Sigmoid colon (tissue), 3 donors: ENCODE results near the gene DDX6.

ENCODE experiments used
- CTCF ChIP-seq, 4 experiments: fragments of 450-650 bp in 3 of 4; fragments of 200-600 bp in 1 of 4; IDR thresholded peaks; one replicate each; pipeline ENCODE4 v1.5.1; 2016 to 2019; ENCODE audit warnings: antibody characterized with exemption in 4 of 4, mild to moderate bottlenecking in 3 of 4, moderate library complexity in 2 of 4
- POLR2A ChIP-seq, 2 donors: fragments of 450-650 bp; IDR thresholded peaks; one replicate each; pipeline ENCODE4 v1.6.1; 2016; ENCODE audit warnings: antibody characterized with exemption in 2 of 2, mild to moderate bottlenecking in 2 of 2, moderate library complexity in 2 of 2

- no peak for TF ChIP-seq POLR2A (IDR thresholded peaks at IDR 0.05)
- no peak for TF ChIP-seq CTCF (IDR thresholded peaks at IDR 0.05)
Observed at GRCh38 chr11:118778898-118779297, 12.1 kb downstream of the DDX6 start.
